AG04449 (cell line): ENCODE data around the gene ELMOD3.

Experiments
- CTCF ChIA-PET: fragments of 350-600 bp; formaldehyde crosslinking; extraction: SDS; loops from one replicate; lab custom pipeline; 2021; ENCODE audit warnings: antibody characterized with exemption; lab: Yijun Ruan, JAX
- POLR2A ChIA-PET: fragments of 400-600, 350-600 bp; formaldehyde crosslinking; extraction: SDS; loops from one replicate; lab custom pipeline; 2020; ENCODE audit warnings: antibody characterized with exemption, inconsistent platforms; lab: Yijun Ruan, JAX
- DNase-seq: peaks from one replicate; pipeline ENCODE4 v3.0.0-alpha.2; 2010; ENCODE audit warnings: low read depth, low spot score
- H3K4me3 ChIP-seq: 2 replicates; pipeline ENCODE4 v1.5.1; 2011; ENCODE audit warnings: low read depth, mild to moderate bottlenecking, control low read depth, low read length
- TF ChIP-seq, protein P1 (sequence below): IDR thresholded peaks from one replicate; pipeline ENCODE4 v1.5.1; 2011; ENCODE audit warnings: mild to moderate bottlenecking, moderate library complexity, low read length, control low read depth, inconsistent platforms; ENCODE audit not compliant: insufficient read depth; ENCODE audit errors: missing control alignments

ELMOD3 gene

DNA sequence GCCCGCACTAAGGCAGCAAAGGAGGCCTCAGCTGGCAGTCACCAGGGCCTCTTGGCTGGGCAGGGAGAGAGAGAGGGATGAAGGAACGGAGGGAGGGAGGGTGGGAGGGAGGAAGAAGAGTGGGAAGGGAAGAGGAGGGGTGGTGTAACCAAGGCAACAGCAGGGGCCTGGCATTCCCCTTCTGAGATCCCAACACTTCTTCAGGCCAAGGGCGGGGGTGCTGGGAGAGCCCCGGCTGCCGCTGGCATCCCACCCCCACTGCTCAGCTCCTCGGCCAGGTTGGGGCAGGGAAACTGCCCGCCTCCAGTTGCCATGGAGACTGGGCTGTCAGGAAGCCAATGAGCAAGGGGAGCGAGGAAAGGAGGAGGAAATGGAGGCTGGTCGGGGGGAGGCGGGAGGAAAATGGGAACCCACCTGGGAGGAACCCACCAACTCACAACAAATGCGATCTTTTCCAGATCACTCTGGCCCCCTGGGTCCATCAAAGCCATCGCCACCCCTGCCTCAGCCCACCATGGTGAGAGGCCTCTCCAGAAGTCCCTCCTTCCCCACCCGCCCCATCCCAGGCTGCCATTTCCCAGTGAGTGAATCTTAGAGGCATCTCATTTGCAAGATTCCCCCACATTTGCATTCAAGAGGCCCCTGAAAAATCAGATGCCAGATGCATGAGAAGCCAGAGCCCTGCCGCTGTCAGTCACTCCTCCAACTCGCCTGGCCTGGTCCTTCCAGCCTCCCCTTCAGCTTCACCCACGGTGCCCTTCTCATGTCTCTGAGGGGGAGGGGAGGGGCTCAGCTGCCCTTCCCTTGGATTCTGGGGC lies 76.4 kb downstream of the ELMOD3 start:
- CTCF ChIA-PET: interaction anchor here (0.8 to 34.9 kb wide), 3 partner anchors 11 to 117 kb away, joined by 3 to 922 read pairs (median 45); partner anchors contain the start of genes GGCX, MAT2A and SH2D6
- H3K4me3 ChIP-seq: no peak overlapping the region
- POLR2A ChIA-PET: interaction anchor here (5.6 kb wide), 1 partner anchor 109 kb away, joined by 47 read pairs; the partner anchor contains the start of gene MAT2A
- no peak for DNase-seq
- TF ChIP-seq, protein P1, sequence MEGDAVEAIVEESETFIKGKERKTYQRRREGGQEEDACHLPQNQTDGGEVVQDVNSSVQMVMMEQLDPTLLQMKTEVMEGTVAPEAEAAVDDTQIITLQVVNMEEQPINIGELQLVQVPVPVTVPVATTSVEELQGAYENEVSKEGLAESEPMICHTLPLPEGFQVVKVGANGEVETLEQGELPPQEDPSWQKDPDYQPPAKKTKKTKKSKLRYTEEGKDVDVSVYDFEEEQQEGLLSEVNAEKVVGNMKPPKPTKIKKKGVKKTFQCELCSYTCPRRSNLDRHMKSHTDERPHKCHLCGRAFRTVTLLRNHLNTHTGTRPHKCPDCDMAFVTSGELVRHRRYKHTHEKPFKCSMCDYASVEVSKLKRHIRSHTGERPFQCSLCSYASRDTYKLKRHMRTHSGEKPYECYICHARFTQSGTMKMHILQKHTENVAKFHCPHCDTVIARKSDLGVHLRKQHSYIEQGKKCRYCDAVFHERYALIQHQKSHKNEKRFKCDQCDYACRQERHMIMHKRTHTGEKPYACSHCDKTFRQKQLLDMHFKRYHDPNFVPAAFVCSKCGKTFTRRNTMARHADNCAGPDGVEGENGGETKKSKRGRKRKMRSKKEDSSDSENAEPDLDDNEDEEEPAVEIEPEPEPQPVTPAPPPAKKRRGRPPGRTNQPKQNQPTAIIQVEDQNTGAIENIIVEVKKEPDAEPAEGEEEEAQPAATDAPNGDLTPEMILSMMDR: no peak

DNA sequence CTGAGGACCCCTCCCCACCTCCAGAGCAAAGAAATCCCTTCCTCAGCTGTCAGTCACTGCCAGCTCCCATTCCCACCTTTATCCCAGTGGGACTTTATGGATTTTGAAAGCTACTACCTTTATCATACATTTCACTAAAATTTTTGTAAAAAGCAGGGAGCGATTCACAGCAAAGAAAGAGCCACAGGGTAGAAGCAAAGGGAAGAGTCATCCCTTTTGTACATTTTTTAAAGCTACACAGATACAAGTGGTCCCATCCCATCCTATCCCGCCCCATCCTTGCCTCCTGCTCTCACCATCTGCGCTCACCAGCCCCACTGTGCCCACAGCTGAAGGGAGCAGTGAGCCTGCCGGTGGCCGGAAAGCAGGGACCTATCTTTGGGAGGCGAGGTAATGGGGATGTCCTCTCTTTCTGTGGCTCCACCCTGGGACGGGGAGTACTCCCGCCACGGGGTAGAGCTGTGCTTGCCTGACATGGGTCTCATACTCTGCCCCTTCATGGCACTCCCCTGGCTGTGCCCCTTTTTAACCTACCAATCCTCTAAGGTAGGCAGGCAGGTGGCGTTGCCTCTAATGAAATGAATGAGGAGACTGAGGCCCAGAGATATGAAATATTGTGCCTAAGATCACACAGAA lies 77.1 kb downstream of the ELMOD3 start:
- CTCF ChIA-PET: interaction anchor here (0.8 to 34.9 kb wide), 3 partner anchors 12 to 116 kb away, joined by 3 to 922 read pairs (median 45); partner anchors contain the start of genes GGCX, MAT2A and SH2D6
- TF ChIP-seq, protein P1: no peak
- POLR2A ChIA-PET: interaction anchor here (5.6 kb wide), 1 partner anchor 108 kb away, joined by 47 read pairs; the partner anchor contains the start of gene MAT2A
- no peak overlapping the region for H3K4me3 ChIP-seq
- no peak for DNase-seq

DNA sequence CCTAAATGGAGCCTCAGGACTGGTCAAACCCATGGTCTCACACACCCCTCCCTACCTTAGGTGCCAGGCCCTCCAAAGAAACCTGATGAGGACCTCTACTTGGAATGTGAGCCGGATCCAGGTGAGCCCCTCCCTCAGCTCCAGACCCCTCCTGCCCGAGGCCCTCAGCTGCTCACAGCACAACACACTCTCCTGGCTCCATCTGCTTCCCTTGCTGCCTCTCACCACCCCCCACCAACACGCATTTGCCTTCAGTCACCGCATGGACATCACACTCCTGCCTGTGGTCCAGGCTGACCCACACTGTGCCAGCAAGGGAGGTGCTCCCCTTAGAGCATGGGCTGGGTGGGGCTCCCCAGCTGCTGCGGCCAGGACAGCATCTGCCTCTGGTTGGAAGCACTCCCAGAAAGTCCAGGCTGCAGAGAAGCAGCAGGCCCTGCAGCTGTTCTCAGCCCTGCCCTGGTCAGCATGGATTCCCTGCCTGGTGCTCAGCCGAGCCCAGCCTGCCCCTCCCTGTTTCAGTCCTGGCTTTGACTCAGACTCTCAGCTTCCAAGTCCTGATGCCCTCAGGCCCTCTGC lies 79.0 kb downstream of the ELMOD3 start:
- ChIA-PET POLR2A (interaction anchor here (0.7 to 5.6 kb wide), 9 partner anchors 11 to 117 kb away, joined by 3 to 47 read pairs (median 3); partner anchors contain the start of genes MAT2A and TGOLN2), CTCF (interaction anchor here (1.1 to 34.9 kb wide), 3 partner anchors 10 to 114 kb away, joined by 3 to 922 read pairs (median 23); partner anchors contain the start of genes GGCX and MAT2A)
- no peak overlapping the region for H3K4me3 ChIP-seq
- TF ChIP-seq, protein P1: no peak
- DNase-seq: peak; percentile 42

DNA sequence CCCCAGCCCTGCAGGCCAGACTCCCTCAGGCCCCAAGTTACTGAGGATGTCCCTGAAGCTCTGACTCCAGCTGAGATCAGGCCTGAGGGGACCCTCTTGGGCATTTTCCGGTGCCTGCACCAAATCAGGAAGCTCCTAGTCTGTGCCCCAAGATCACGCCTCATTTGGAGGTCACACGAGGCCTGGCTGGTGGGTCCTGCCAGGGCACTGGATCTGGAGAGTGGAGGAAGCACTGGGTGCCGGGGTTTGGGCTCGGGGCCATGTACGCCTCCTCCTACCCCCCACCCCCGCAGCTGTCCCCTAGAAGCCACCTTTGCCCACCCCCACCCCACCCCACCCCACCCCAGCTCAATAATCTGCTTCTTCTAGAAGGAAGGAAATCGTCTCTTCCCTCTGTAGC lies 80.1 kb downstream of the ELMOD3 start:
- ChIA-PET POLR2A (interaction anchor here (1.3 to 5.6 kb wide), 3 partner anchors 105 to 111 kb away, joined by 3 to 47 read pairs (median 4); partner anchors contain the start of gene MAT2A), CTCF (interaction anchor here (0.6 to 34.9 kb wide), 5 partner anchors 9 to 113 kb away, joined by 3 to 922 read pairs (median 3); partner anchors contain the start of genes GGCX and MAT2A)
- no peak overlapping the region for H3K4me3 ChIP-seq
- TF ChIP-seq, protein P1: no peak
- no peak for DNase-seq

DNA sequence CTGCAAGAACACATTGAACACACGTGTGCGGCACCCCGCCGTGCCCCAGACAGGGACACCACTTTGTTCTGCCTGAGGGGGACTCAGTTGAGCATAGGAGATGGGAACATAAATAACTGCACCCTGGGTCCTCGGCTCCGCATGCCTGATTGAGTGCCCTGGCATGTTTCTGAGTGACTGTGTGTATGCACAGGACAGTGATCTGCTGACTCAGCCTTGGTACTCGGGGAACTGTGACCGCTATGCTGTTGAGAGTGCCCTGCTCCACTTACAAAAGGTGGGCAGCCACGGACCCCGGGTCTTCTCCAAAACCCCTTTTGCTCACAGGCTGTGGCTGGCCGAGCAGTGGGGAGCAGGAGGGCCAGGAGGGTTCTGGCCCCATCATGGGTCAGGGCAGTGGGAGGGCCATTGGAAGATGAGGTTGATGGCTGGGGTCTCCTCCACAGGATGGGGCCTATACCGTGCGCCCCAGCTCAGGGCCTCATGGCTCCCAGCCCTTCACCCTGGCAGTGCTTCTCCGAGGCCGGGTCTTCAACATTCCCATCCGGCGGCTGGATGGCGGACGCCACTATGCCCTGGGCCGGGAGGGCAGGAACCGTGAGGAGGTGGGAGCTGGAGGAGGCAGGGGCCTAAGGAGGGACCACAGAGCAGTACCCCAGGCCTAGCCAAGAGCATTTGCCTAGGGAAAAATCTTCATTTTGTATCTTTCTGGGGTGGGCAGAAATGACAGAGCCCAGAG lies 80.8 kb downstream of the ELMOD3 start:
- DNase-seq: no peak
- H3K4me3 ChIP-seq: no peak overlapping the region
- CTCF ChIA-PET: interaction anchor here (1.0 to 34.9 kb wide), 3 partner anchors 10 to 113 kb away, joined by 3 to 922 read pairs (median 23); partner anchors contain the start of genes GGCX and MAT2A
- POLR2A ChIA-PET: interaction anchor here (5.6 kb wide), 1 partner anchor 104 kb away, joined by 47 read pairs; the partner anchor contains the start of gene MAT2A
- TF ChIP-seq, protein P1: no peak
